Measurements from ENCODE around the gene CNTNAP4. TPM values are rescaled to one million over a fixed set of nuclear protein-coding genes. Genes with fewer than 3 reads are reported as not detected.

Gene CNTNAP4
- polyA plus RNA-seq, 1 donor (not counting 4 experiments of a cell fraction or from before 2014, with no cell fraction given) = 0.08 TPM

DNA sequence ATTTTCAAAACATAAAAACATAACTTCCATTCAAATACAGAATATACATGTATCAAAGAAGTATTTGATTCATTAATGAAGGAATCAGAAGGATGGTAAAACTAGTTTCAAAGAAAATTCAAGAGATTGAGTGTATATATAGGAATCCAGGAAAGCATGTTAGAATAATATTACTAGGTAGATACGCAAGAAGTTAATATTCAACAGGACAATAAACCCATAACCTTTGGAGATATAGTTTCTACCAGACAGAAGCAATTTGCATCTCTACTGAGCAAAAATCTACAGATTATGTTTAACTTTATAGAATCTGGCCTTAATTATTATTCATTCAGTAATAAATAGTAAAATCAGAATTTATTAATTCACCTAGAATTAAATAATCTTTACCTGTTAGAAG, 166.8 kb downstream of the CNTNAP4 start:
- TF ChIP-seq EZH2 (IDR thresholded peaks at IDR 0.05; ENCODE audit: low read length) = no peak
- TF ChIP-seq, protein P1, sequence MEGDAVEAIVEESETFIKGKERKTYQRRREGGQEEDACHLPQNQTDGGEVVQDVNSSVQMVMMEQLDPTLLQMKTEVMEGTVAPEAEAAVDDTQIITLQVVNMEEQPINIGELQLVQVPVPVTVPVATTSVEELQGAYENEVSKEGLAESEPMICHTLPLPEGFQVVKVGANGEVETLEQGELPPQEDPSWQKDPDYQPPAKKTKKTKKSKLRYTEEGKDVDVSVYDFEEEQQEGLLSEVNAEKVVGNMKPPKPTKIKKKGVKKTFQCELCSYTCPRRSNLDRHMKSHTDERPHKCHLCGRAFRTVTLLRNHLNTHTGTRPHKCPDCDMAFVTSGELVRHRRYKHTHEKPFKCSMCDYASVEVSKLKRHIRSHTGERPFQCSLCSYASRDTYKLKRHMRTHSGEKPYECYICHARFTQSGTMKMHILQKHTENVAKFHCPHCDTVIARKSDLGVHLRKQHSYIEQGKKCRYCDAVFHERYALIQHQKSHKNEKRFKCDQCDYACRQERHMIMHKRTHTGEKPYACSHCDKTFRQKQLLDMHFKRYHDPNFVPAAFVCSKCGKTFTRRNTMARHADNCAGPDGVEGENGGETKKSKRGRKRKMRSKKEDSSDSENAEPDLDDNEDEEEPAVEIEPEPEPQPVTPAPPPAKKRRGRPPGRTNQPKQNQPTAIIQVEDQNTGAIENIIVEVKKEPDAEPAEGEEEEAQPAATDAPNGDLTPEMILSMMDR (optimal IDR thresholded peaks at IDR 0.05 in 1 of 3, IDR thresholded peaks at IDR 0.05 in 1 of 3, conservative IDR thresholded peaks at IDR 0.05 in 1 of 3; ENCODE audit: extremely low read depth in 1 of 3, insufficient read depth in 2 of 3, low read length in 3 of 3) = no peak

DNA sequence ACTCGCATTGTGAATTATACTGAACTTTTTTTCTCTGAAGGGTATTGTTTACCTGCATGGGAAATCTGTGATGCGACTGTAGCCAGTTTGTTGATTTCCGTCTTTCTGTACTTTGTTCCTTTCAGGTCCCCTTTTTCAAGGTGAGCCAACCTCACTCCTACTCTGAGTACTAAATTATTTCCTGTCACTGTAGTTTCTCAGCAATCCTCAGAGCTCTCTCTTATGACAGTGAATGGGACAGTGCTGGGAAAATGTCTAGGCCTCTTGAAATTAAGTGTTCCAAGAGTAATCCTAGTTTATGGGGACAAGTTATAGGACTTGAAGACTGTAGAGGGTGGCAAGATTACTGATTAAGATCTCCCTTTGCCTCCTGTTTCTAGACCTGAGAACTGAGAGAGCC, 167.6 kb downstream of the CNTNAP4 start:
- no peaks in the 10 kb centered on the region for H3K9me3 ChIP-seq (ENCODE audit: control insufficient read depth, low read depth, low read length)
- H3K36me3 ChIP-seq (ENCODE audit: control insufficient read depth in 2 of 2, extremely low read depth in 1 of 2, insufficient read depth in 2 of 2, low read length in 2 of 2) = no peaks in the 10 kb centered on the region
- H4K20me1 ChIP-seq (ENCODE audit: control insufficient read depth, extremely low read depth, insufficient read depth, low read length) = no peaks in the 10 kb centered on the region
- no peak for FAIRE-seq
- TF ChIP-seq, protein P1 (optimal IDR thresholded peaks at IDR 0.05 in 1 of 3, IDR thresholded peaks at IDR 0.05 in 1 of 3, conservative IDR thresholded peaks at IDR 0.05 in 1 of 3; ENCODE audit: extremely low read depth in 1 of 3, insufficient read depth in 2 of 3, low read length in 3 of 3) = no peak
- no peak for TF ChIP-seq EZH2 (IDR thresholded peaks at IDR 0.05; ENCODE audit: low read length)
- H3K27ac ChIP-seq (ENCODE audit: control insufficient read depth, insufficient read depth, low read length) = no peak overlapping the region
- H3K27me3 ChIP-seq (ENCODE audit: control insufficient read depth, extremely low read depth, insufficient read depth, low read length) = no peaks in the 10 kb centered on the region
- dilution Hi-C loops (cut with MboI; ENCODE audit: extremely low pct_ligation_motif_present, low sequenced_read_pairs) = no loop called here
- no peak overlapping the region for H3K4me3 ChIP-seq (ENCODE audit: control insufficient read depth in 2 of 3, extremely low read depth in 1 of 3, insufficient read depth in 2 of 3, low read depth in 1 of 3, low read length in 3 of 3)
- H3K4me1 ChIP-seq (ENCODE audit: control insufficient read depth, extremely low read depth, insufficient read depth, low read length) = no peaks in the 10 kb centered on the region
- DNase-seq (ENCODE audit: low read depth, low spot score) = no peak
- H2AFZ ChIP-seq (ENCODE audit: control insufficient read depth, low read length) = no peak overlapping the region
- H3K4me2 ChIP-seq (ENCODE audit: control insufficient read depth, extremely low read depth, insufficient read depth, low read depth, low read length) = no peak overlapping the region
- H3K9me1 ChIP-seq (ENCODE audit: control insufficient read depth, extremely low read depth, insufficient read depth, low read length) = no peaks in the 10 kb centered on the region
- no peaks in the 10 kb centered on the region for H3K79me2 ChIP-seq (ENCODE audit: control insufficient read depth, insufficient read depth, low read length)
- no peak overlapping the region for H3K9ac ChIP-seq (ENCODE audit: control insufficient read depth, extremely low read depth, insufficient read depth, low read length)

More for the DNA sequence above, 166.8 kb downstream of the CNTNAP4 start:
- no peaks in the 10 kb centered on the region for H3K9me3 ChIP-seq (ENCODE audit: control insufficient read depth, low read depth, low read length)
- dilution Hi-C loops (cut with MboI; ENCODE audit: extremely low pct_ligation_motif_present, low sequenced_read_pairs) = no loop called here
- FAIRE-seq (no peak), DNase-seq (ENCODE audit: low read depth, low spot score) (no peak)
- H4K20me1 ChIP-seq (ENCODE audit: control insufficient read depth, extremely low read depth, insufficient read depth, low read length) = no peaks in the 10 kb centered on the region
- no peaks in the 10 kb centered on the region for H3K79me2 ChIP-seq (ENCODE audit: control insufficient read depth, insufficient read depth, low read length)
- H3K4me3 ChIP-seq (ENCODE audit: control insufficient read depth in 2 of 3, extremely low read depth in 1 of 3, insufficient read depth in 2 of 3, low read depth in 1 of 3, low read length in 3 of 3) = no peak overlapping the region
- no peaks in the 10 kb centered on the region for H3K36me3 ChIP-seq (ENCODE audit: control insufficient read depth in 2 of 2, extremely low read depth in 1 of 2, insufficient read depth in 2 of 2, low read length in 2 of 2)
- no peak overlapping the region for H3K4me2 ChIP-seq (ENCODE audit: control insufficient read depth, extremely low read depth, insufficient read depth, low read depth, low read length)
- no peaks in the 10 kb centered on the region for H3K4me1 ChIP-seq (ENCODE audit: control insufficient read depth, extremely low read depth, insufficient read depth, low read length)
- H3K27ac ChIP-seq (ENCODE audit: control insufficient read depth, insufficient read depth, low read length) = no peak overlapping the region
- no peaks in the 10 kb centered on the region for H3K27me3 ChIP-seq (ENCODE audit: control insufficient read depth, extremely low read depth, insufficient read depth, low read length)
- H2AFZ ChIP-seq (ENCODE audit: control insufficient read depth, low read length) = no peak overlapping the region
- H3K9me1 ChIP-seq (ENCODE audit: control insufficient read depth, extremely low read depth, insufficient read depth, low read length) = no peaks in the 10 kb centered on the region
- no peak overlapping the region for H3K9ac ChIP-seq (ENCODE audit: control insufficient read depth, extremely low read depth, insufficient read depth, low read length)

Measured in keratinocyte (primary cell).